Activated naive CD4-positive, alpha-beta T cell treated with anti-CD3 and anti-CD28 coated beads for 36 hours (primary cell): ENCODE data around the gene FAM228B. TPM values are rescaled to one million over a fixed set of nuclear protein-coding genes. Genes with fewer than 3 reads are reported as not detected.
"Not testable (repeated sequence)": the region's sequence is repeated elsewhere in the genome, so short reads cannot be mapped to it uniquely, and the experiment has no call there.

Source experiments
- CTCF ChIA-PET: fragments of 350-600 bp; sonication (Branson Sonifier 250); formaldehyde crosslinking; loops from one replicate; lab custom pipeline; 2021; ENCODE audit warnings: antibody characterized with exemption; lab: Charles Lee
- DNase-seq: peaks from one replicate; pipeline ENCODE4 v3.0.0-alpha.2; 2020
- H3K27ac Mint-ChIP-seq: one replicate; pipeline ENCODE4 v1.8.0; 2021; ENCODE audit warnings: mild to moderate bottlenecking, mixed read lengths
- H3K27me3 Mint-ChIP-seq: one replicate; pipeline ENCODE4 v1.8.0; 2021; ENCODE audit warnings: low read depth, mixed read lengths
- H3K36me3 Mint-ChIP-seq: one replicate; pipeline ENCODE4 v1.8.0; 2021; ENCODE audit warnings: low read depth, mixed read lengths
- H3K4me1 Mint-ChIP-seq: one replicate; pipeline ENCODE4 v1.8.0; 2021; ENCODE audit warnings: low read depth, mixed read lengths
- H3K4me3 Mint-ChIP-seq: one replicate; pipeline ENCODE4 v1.8.0; 2021; ENCODE audit warnings: mild to moderate bottlenecking, moderate library complexity, mixed read lengths
- H3K9me3 Mint-ChIP-seq: one replicate; pipeline ENCODE4 v1.8.0; 2021; ENCODE audit warnings: mixed read lengths
- intact Hi-C: fragments of 100-400 bp; cut with micrococcal nuclease; formaldehyde crosslinking; loops from one replicate; pipeline ENCODE4 v1.15.1; 2023
- total RNA-seq, 2 experiments: library from RNA; stranded (reverse); gene quantifications; one replicate each; pipeline ENCODE4 v1.2.3, GENCODE V29; 2021

FAM228B gene
- total RNA-seq, 2 experiments from 2014 or later: 3.6 to 4.1 TPM

- CTCF ChIA-PET: interaction anchor here (0.6 to 0.9 kb wide), 5 partner anchors 23 to 463 kb away, joined by 3 to 4 read pairs (median 3); partner anchors contain the start of gene ATAD2B
Measured at GRCh38 chr2:24122366-24123194, 689 bp upstream of the FAM228B start.

GRCh38 chr2:24123922-24124580 lies 782 bp downstream of the FAM228B start:
- no peaks in the 10 kb centered on the region for H3K9me3 Mint-ChIP-seq
- peaks cover 7% of the 10 kb centered on the region for H3K4me1 Mint-ChIP-seq
- H3K27me3 Mint-ChIP-seq: peaks cover 5% of the 10 kb centered on the region
- no peaks in the 10 kb centered on the region for H3K36me3 Mint-ChIP-seq
- peak overlapping the region; percentile 75 for H3K4me3 Mint-ChIP-seq
- H3K27ac Mint-ChIP-seq: peak overlapping the region; percentile 8
- no peak for DNase-seq
- intact Hi-C loops: loop anchor here (1.0 to 5.0 kb wide), 4 partner anchors 48 to 197 kb away; partner anchors contain the start of genes ATAD2B, SF3B6, UBXN2A and WDCP
- CTCF ChIA-PET: interaction anchor here (0.7 kb wide), 1 partner anchor 43 kb away, joined by 3 read pairs; no protein-coding TSS in a partner anchor

More at GRCh38 chr2:24122366-24123194, 689 bp upstream of the FAM228B start:
- no peaks in the 10 kb centered on the region for H3K36me3 Mint-ChIP-seq
- DNase-seq: no peak
- peaks cover 5% of the 10 kb centered on the region for H3K4me1 Mint-ChIP-seq
- H3K4me3 Mint-ChIP-seq: peak overlapping the region; percentile 75
- no peak overlapping the region for H3K27ac Mint-ChIP-seq
- intact Hi-C loops: loop anchor here (1.0 to 5.0 kb wide), 4 partner anchors 46 to 195 kb away; partner anchors contain the start of genes ATAD2B, SF3B6, UBXN2A and WDCP
- H3K27me3 Mint-ChIP-seq: peaks cover 5% of the 10 kb centered on the region
- no peaks in the 10 kb centered on the region for H3K9me3 Mint-ChIP-seq

DNA sequence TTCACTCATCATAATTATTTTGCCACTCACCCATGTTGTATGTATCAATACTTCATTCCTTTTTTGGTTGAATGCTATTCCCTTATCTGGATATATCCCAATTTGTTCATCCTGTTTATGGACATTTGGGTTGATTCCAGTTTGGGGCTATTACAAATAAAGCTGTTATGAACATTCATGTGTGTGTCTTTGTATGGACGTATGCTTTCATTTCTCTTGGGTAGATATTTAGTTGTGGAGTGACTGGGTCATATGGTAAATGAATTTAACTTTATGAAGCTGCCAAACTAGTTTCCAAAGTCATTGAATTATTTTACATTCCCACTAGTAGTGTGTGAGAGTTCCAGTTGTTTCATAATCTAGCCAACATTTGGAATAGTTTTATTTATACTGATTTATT lies 2.7 kb downstream of the FAM228B start:
- H3K27ac Mint-ChIP-seq: no peak overlapping the region
- H3K4me3 Mint-ChIP-seq: no peak overlapping the region
- H3K4me1 Mint-ChIP-seq: peaks cover 8% of the 10 kb centered on the region
- no peaks in the 10 kb centered on the region for H3K36me3 Mint-ChIP-seq
- no peaks in the 10 kb centered on the region for H3K9me3 Mint-ChIP-seq
- DNase-seq: no peak
- intact Hi-C loops: no loop called here
- CTCF ChIA-PET: no interaction called here
- H3K27me3 Mint-ChIP-seq: peaks cover 5% of the 10 kb centered on the region

GRCh38 chr2:24132543-24132942 lies 9.3 kb downstream of the FAM228B start:
- H3K36me3 Mint-ChIP-seq: peaks cover 4% of the 10 kb centered on the region
- intact Hi-C loops: no loop called here
- H3K4me1 Mint-ChIP-seq: peaks cover 2% of the 10 kb centered on the region
- no peak overlapping the region for H3K27ac Mint-ChIP-seq
- no peaks in the 10 kb centered on the region for H3K27me3 Mint-ChIP-seq
- CTCF ChIA-PET: interaction anchor here (0.6 to 0.7 kb wide), 2 partner anchors 91 to 135 kb away, joined by 3 read pairs; no protein-coding TSS in a partner anchor
- H3K4me3 Mint-ChIP-seq: no peak overlapping the region
- DNase-seq: no peak
- peaks cover 6% of the 10 kb centered on the region for H3K9me3 Mint-ChIP-seq

- H3K9me3 Mint-ChIP-seq, CTCF ChIA-PET, intact Hi-C loops: not testable (repeated sequence)
Measured at GRCh38 chr2:24140305-24140704, 17.0 kb downstream of the FAM228B start.

GRCh38 chr2:24147364-24147763 lies 24.1 kb downstream of the FAM228B start:
- H3K4me1 Mint-ChIP-seq: no peaks in the 10 kb centered on the region
- intact Hi-C loops: no loop called here
- no peak overlapping the region for H3K4me3 Mint-ChIP-seq
- H3K27ac Mint-ChIP-seq: no peak overlapping the region
- peaks cover 18% of the 10 kb centered on the region for H3K36me3 Mint-ChIP-seq
- H3K27me3 Mint-ChIP-seq: no peaks in the 10 kb centered on the region
- H3K9me3 Mint-ChIP-seq: peaks cover 22% of the 10 kb centered on the region
- CTCF ChIA-PET: interaction anchor here (0.6 to 0.8 kb wide), 2 partner anchors 17 to 305 kb away, joined by 3 to 4 read pairs; no protein-coding TSS in a partner anchor
- no peak for DNase-seq

More at GRCh38 chr2:24140305-24140704, 17.0 kb downstream of the FAM228B start:
- not testable (repeated sequence) for H3K36me3 Mint-ChIP-seq, H3K4me3 Mint-ChIP-seq, DNase-seq, H3K27me3 Mint-ChIP-seq, H3K4me1 Mint-ChIP-seq, H3K27ac Mint-ChIP-seq

GRCh38 chr2:24152413-24153197 lies 29.3 kb downstream of the FAM228B start:
- CTCF ChIA-PET: interaction anchor here (1.3 kb wide), 1 partner anchor 69 kb away, joined by 3 read pairs; the partner anchor contains the start of gene TP53I3
- intact Hi-C loops: no loop called here
- Mint-ChIP-seq H3K27me3 (no peaks in the 10 kb centered on the region), H3K36me3 (peaks cover 14% of the 10 kb centered on the region), H3K9me3 (peaks cover 13% of the 10 kb centered on the region), H3K4me1 (no peaks in the 10 kb centered on the region), H3K27ac (no peak overlapping the region), H3K4me3 (no peak overlapping the region)
- no peak for DNase-seq

DNA sequence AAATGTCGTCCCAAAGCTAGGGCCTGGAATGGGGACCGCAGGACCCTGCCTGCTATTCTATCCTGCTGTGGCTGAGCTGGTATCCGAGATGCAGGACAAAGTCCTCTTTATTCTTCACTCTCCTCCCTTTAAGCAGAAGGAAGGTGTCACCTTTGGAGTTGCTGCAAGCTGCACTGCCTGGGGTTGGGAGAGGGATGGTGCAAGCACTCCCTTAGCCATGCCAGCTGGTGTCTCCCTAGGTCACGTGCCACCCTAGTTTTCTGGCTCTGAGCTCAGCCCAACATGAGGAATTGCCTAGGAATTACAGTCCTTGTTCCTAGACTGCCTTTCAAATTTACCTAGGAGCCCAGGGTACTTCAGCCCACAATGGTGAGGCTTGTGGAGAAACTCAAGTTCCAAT lies 30.2 kb downstream of the FAM228B start:
- DNase-seq: no peak
- intact Hi-C loops: no loop called here
- CTCF ChIA-PET: interaction anchor here (1.3 kb wide), 1 partner anchor 69 kb away, joined by 3 read pairs; the partner anchor contains the start of gene TP53I3
- no peak overlapping the region for H3K27ac Mint-ChIP-seq
- no peaks in the 10 kb centered on the region for H3K27me3 Mint-ChIP-seq
- H3K4me1 Mint-ChIP-seq: no peaks in the 10 kb centered on the region
- peaks cover 7% of the 10 kb centered on the region for H3K36me3 Mint-ChIP-seq
- peaks cover 6% of the 10 kb centered on the region for H3K9me3 Mint-ChIP-seq
- H3K4me3 Mint-ChIP-seq: no peak overlapping the region

DNA sequence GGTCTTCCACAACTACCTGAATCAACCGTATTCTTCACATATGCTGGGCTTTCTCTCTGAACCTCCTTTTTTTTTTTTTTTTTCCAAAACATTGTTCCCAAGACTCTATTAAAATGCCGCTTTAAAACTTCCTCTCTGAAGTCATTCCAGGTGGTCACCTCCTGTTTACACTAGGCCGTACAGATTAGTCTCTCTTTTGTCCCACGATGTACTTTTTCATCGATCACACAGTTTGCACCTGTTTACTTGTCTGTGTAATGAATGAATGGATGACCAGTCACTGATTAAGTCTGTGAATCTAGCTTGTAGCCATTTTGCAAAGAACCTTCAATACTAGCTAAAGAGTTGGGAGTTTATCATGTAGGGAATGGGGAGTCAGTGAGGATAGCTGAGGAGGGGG lies 34.9 kb downstream of the FAM228B start:
- no peak for DNase-seq
- intact Hi-C loops: no loop called here
- CTCF ChIA-PET: no interaction called here
- peaks cover 3% of the 10 kb centered on the region for H3K36me3 Mint-ChIP-seq
- H3K4me1 Mint-ChIP-seq: no peaks in the 10 kb centered on the region
- H3K9me3 Mint-ChIP-seq: no peaks in the 10 kb centered on the region
- no peaks in the 10 kb centered on the region for H3K27me3 Mint-ChIP-seq
- no peak overlapping the region for H3K4me3 Mint-ChIP-seq
- no peak overlapping the region for H3K27ac Mint-ChIP-seq

DNA sequence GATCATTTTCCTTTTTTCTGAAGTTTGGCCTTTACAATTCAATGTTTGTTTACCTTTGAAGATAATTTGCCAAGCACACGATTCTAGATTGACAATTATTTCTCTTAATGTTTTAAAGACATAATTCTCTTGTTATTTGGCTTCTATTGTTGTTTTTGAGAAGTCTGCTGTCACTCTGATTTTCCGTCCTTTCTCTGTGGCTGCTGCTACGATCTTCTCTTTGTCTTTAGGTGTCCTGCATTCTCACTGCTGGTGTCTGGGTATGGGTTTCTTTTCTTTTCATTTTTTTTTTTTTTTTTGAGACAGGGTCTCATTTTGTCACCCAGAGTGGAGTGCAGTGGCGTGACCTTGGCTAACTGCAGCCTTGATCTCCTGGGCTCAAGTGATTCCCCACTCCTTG lies 36.4 kb downstream of the FAM228B start:
- intact Hi-C loops: no loop called here
- no peak for DNase-seq
- H3K9me3 Mint-ChIP-seq: no peaks in the 10 kb centered on the region
- H3K36me3 Mint-ChIP-seq: peaks cover 3% of the 10 kb centered on the region
- CTCF ChIA-PET: no interaction called here
- H3K4me1 Mint-ChIP-seq: no peaks in the 10 kb centered on the region
- no peak overlapping the region for H3K4me3 Mint-ChIP-seq
- H3K27ac Mint-ChIP-seq: no peak overlapping the region
- H3K27me3 Mint-ChIP-seq: no peaks in the 10 kb centered on the region

DNA sequence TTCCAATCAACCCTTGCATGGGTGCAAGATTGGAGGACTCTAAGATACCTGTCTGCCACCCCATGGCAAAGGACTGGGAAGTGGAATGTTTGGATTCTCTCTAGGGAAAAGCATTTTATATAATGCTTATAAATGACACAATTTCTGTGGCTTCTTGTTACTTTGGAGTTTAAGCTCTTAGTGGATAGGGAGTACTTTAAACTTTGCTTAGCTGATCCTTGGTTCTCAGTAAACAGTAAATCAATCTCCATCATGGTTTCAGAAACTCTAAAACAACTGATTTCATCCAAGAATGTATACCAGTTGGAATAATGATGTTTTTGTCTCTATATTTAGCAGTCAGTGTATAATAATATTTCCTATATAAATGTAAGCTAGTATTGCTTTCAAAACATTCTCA lies 37.5 kb downstream of the FAM228B start:
- Mint-ChIP-seq H3K36me3 (peaks cover 3% of the 10 kb centered on the region), H3K4me1 (no peaks in the 10 kb centered on the region), H3K4me3 (no peak overlapping the region), H3K9me3 (no peaks in the 10 kb centered on the region), H3K27me3 (no peaks in the 10 kb centered on the region), H3K27ac (no peak overlapping the region)
- CTCF ChIA-PET: interaction anchor here (0.6 kb wide), 1 partner anchor 197 kb away, joined by 4 read pairs; no protein-coding TSS in a partner anchor
- intact Hi-C loops: no loop called here
- DNase-seq: no peak
